ENCODE results near the gene PALLD. TPM values are rescaled to one million over a fixed set of nuclear protein-coding genes. Genes with fewer than 3 reads are reported as not detected.

PALLD gene
- total RNA-seq, 1 experiment from 2014 or later = 18.3 TPM

GRCh38 chr4:168643796-168644159 lies 146.9 kb downstream of the PALLD start:
- Histone ChIP-seq H3T11ph (ENCODE audit: low read length) (no peak overlapping the region), H3K4ac (ENCODE audit: low read depth, low read length) (no peak overlapping the region), H2BK5ac (ENCODE audit: insufficient read length, low read length) (no peak overlapping the region), H3K56ac (ENCODE audit: insufficient read length, low read depth, low read length) (no peak overlapping the region), H2AK5ac (ENCODE audit: insufficient read length, low read length) (no peak overlapping the region), H3K27me3 (ENCODE audit: insufficient read depth, low read length) (no peaks in the 10 kb centered on the region), H2AFZ (ENCODE audit: low read length) (no peak overlapping the region), H3K27ac (ENCODE audit: insufficient read length, low read depth, low read length) (no peak overlapping the region), H2BK15ac (ENCODE audit: low read depth, low read length) (no peak overlapping the region), H3K9me3 (ENCODE audit: control insufficient read depth, low read depth, low read length) (no peaks in the 10 kb centered on the region), H3K23ac (ENCODE audit: insufficient read length, low read depth, low read length) (no peak overlapping the region), H2BK120ac (ENCODE audit: low read depth, low read length, poor library complexity, severe bottlenecking) (no peak overlapping the region), H3K9ac (ENCODE audit: extremely low read depth, insufficient read length, low read length) (no peak overlapping the region), H3K18ac (ENCODE audit: insufficient read length, low read depth, low read length) (no peak overlapping the region), H4K8ac (replicated peaks; ENCODE audit: insufficient read length, low read depth, low read length) (no peak overlapping the region), H2BK12ac (ENCODE audit: insufficient read length, low read depth, low read length) (no peak overlapping the region), H3K79me2 (ENCODE audit: insufficient read depth, low read length) (no peaks in the 10 kb centered on the region), H3K79me1 (ENCODE audit: insufficient read depth, low read depth, low read length, poor library complexity, severe bottlenecking) (no peaks in the 10 kb centered on the region), H3K4me1 (ENCODE audit: insufficient read depth, low read length) (no peaks in the 10 kb centered on the region), H3K23me2 (ENCODE audit: insufficient read length, low read depth, low read length, poor library complexity, severe bottlenecking) (no peaks in the 10 kb centered on the region), H4K5ac (ENCODE audit: insufficient read length, low read depth, low read length) (no peak overlapping the region), H4K91ac (ENCODE audit: insufficient read length, low read depth, low read length) (no peak overlapping the region), H3K14ac (ENCODE audit: insufficient read depth, low read length) (no peak overlapping the region), H3K4me2 (ENCODE audit: insufficient read depth, insufficient read length, low read length) (no peak overlapping the region), H2BK20ac (ENCODE audit: low read depth, low read length, poor library complexity, severe bottlenecking) (no peak overlapping the region), H4K20me1 (ENCODE audit: control insufficient read depth, insufficient read depth, insufficient read length) (no peaks in the 10 kb centered on the region)
- Mint-ChIP-seq H3K27me3 (ENCODE audit: low read depth) (no peaks in the 10 kb centered on the region), H3K4me1 (peaks cover 8 to 10% of the 10 kb centered on the region in 2 experiments; a peak in 3 of 4 replicates), H3K27ac (no peak overlapping the region), H3K4me3 (no peak overlapping the region), H3K9me3 (no peaks in the 10 kb centered on the region), H3K36me3 (ENCODE audit: insufficient read depth in 1 of 3, low read depth in 3 of 3) (no peaks in the 10 kb centered on the region; a peak in 1 of 7 replicates)
- no peak for TF ChIP-seq CTCF (conservative IDR thresholded peaks at IDR 0.05)
- WGBS (ENCODE audit: extremely low coverage, insufficient read length, low lambda C conversion rate) = no CpG with 5 or more reads among the region's 3 CpGs
- no peak for DNase-seq

All from H9 (cell line).